Right atrium auricular region (tissue), 2 donors: Measurements from ENCODE around the gene ELOVL5. TPM values are rescaled to one million over a fixed set of nuclear protein-coding genes. Genes with fewer than 3 reads are reported as not detected.

Source experiments
- DNase-seq: peaks from one replicate; pipeline ENCODE4 v3.0.0-alpha.2; 2019; ENCODE audit warnings: low spot score
- H3K27ac ChIP-seq, 2 donors: fragments of 200-600 bp; sonication (generic); 1 replicate in 1 of 2; 2 replicates in 1 of 2; pipeline ENCODE4 v1.5.1; 2016 to 2019
- H3K27me3 ChIP-seq, 2 donors: fragments of 200-600 bp; sonication (generic); one replicate each; pipeline versions ENCODE4 v1.5.1 to v1.6.0; 2017 to 2019
- H3K36me3 ChIP-seq: fragments of 200-600 bp; sonication (generic); one replicate; pipeline ENCODE4 v1.5.1; 2016
- H3K4me1 ChIP-seq, 2 donors: fragments of 200-600 bp; sonication (generic); one replicate each; pipeline versions ENCODE4 v1.5.1 to v1.6.0; 2017 to 2019
- H3K4me3 ChIP-seq, 2 donors: fragments of 200-600 bp; sonication (generic); 1 replicate in 1 of 2; 2 replicates in 1 of 2; pipeline ENCODE4 v1.5.1; 2017 to 2019; ENCODE audit warnings: mild to moderate bottlenecking in 1 of 2, moderate library complexity in 1 of 2
- H3K9me3 ChIP-seq, 2 donors: fragments of 200-600 bp; sonication (generic); one replicate each; pipeline ENCODE4 v1.5.1; 2019
- CTCF ChIP-seq, 2 donors: fragments of 200-600 bp; sonication (generic); IDR thresholded peaks; one replicate each; pipeline ENCODE4 v1.5.1; 2019; ENCODE audit warnings: antibody characterized with exemption in 2 of 2
- total RNA-seq, 2 donors: library from RNA; depleted of rRNA; stranded (reverse); fragments of >200 nt; gene quantifications; one replicate each; pipeline ENCODE4 v1.1.0, GENCODE V29; 2016

Gene ELOVL5
- total RNA-seq, 2 donors from 2014 or later, result 31.2 to 34.9 TPM

GRCh38 chr6:53313784-53314400, 34.9 kb downstream of the ELOVL5 start:
- no peaks in the 10 kb centered on the region for H3K27me3 ChIP-seq
- peaks cover 0 to 39% of the 10 kb centered on the region in 2 donors for H3K4me1 ChIP-seq
- H3K27ac ChIP-seq, result no peak overlapping the region
- no peaks in the 10 kb centered on the region for H3K9me3 ChIP-seq
- DNase-seq, result no peak
- no peaks in the 10 kb centered on the region for H3K36me3 ChIP-seq
- TF ChIP-seq CTCF (IDR thresholded peaks at IDR 0.05), result no peak
- no peak overlapping the region for H3K4me3 ChIP-seq

GRCh38 chr6:53312355-53312754, 36.4 kb downstream of the ELOVL5 start:
- no peak for DNase-seq
- Histone ChIP-seq H3K36me3 (no peaks in the 10 kb centered on the region), H3K27me3 (no peaks in the 10 kb centered on the region), H3K9me3 (no peaks in the 10 kb centered on the region), H3K27ac (no peak overlapping the region), H3K4me3 (no peak overlapping the region), H3K4me1 (peaks cover 0 to 45% of the 10 kb centered on the region in 2 donors)
- no peak for TF ChIP-seq CTCF (IDR thresholded peaks at IDR 0.05)

GRCh38 chr6:53311586-53311935, 37.2 kb downstream of the ELOVL5 start:
- no peak for DNase-seq
- Histone ChIP-seq H3K27ac (no peak overlapping the region), H3K4me3 (no peak overlapping the region), H3K27me3 (no peaks in the 10 kb centered on the region), H3K36me3 (no peaks in the 10 kb centered on the region), H3K9me3 (no peaks in the 10 kb centered on the region), H3K4me1 (peaks cover 0 to 53% of the 10 kb centered on the region in 2 donors)
- TF ChIP-seq CTCF (IDR thresholded peaks at IDR 0.05), result no peak

- H3K4me3 ChIP-seq, result no peak overlapping the region
- H3K27ac ChIP-seq, result no peak overlapping the region
- no peaks in the 10 kb centered on the region for H3K36me3 ChIP-seq
- no peak for TF ChIP-seq CTCF (IDR thresholded peaks at IDR 0.05)
- H3K9me3 ChIP-seq, result no peaks in the 10 kb centered on the region
- DNase-seq, result no peak
- H3K27me3 ChIP-seq, result no peaks in the 10 kb centered on the region
- H3K4me1 ChIP-seq, result peaks cover 0 to 49% of the 10 kb centered on the region in 2 donors
These were observed 37.8 kb downstream of the ELOVL5 start for GRCh38 chr6:53310771-53311585.

- H3K4me3 ChIP-seq, result no peak overlapping the region
- DNase-seq, result no peak
- TF ChIP-seq CTCF (IDR thresholded peaks at IDR 0.05), result no peak
- peaks cover 0 to 38% of the 10 kb centered on the region in 2 donors for H3K4me1 ChIP-seq
- H3K36me3 ChIP-seq, result no peaks in the 10 kb centered on the region
- no peaks in the 10 kb centered on the region for H3K27me3 ChIP-seq
- no peaks in the 10 kb centered on the region for H3K9me3 ChIP-seq
- H3K27ac ChIP-seq, result no peak overlapping the region
These were observed 38.8 kb downstream of the ELOVL5 start for GRCh38 chr6:53309901-53310300.
